Neural cell (in vitro differentiated cells): Measurements from ENCODE around the gene RTP4. TPM values are rescaled to one million over a fixed set of nuclear protein-coding genes. Genes with fewer than 3 reads are reported as not detected.

Experiments
- H2AFZ ChIP-seq: fragments of 200-600, 300-800 bp; sonication (generic), shearing (Covaris generic); 2 replicates; pipeline ENCODE4 v1.6.0; 2014; ENCODE audit warnings: low read depth, mild to moderate bottlenecking, antibody characterized with exemption, low read length, moderate library complexity
- H3F3A ChIP-seq: fragments of 200-600 bp; shearing (Covaris generic); 2 replicates; pipeline ENCODE4 v1.6.1; 2016; ENCODE audit warnings: mild to moderate bottlenecking, moderate library complexity, mixed read lengths, antibody characterized with exemption, low read length; ENCODE audit not compliant: insufficient read depth, poor library complexity, severe bottlenecking
- H3K27ac ChIP-seq: fragments of 200-600, 300-800 bp; sonication (generic), shearing (Covaris generic); 2 replicates; pipeline ENCODE4 v1.5.1; 2014; ENCODE audit warnings: mild to moderate bottlenecking, low read length, moderate library complexity
- H3K27me3 ChIP-seq: fragments of 300-800, 200-600 bp; sonication (generic), shearing (Covaris generic); 2 replicates; pipeline ENCODE4 v1.6.0; 2014; ENCODE audit warnings: mild to moderate bottlenecking, low read depth, low read length, moderate library complexity; ENCODE audit not compliant: insufficient read depth
- H3K36me3 ChIP-seq: fragments of 300-800, 200-600 bp; sonication (generic), shearing (Covaris generic); 2 replicates; pipeline ENCODE4 v1.5.1; 2014; ENCODE audit warnings: mild to moderate bottlenecking, antibody characterized with exemption, low read length, moderate library complexity; ENCODE audit not compliant: insufficient read depth
- H3K4me2 ChIP-seq: fragments of 300-800, 200-600 bp; sonication (generic), shearing (Covaris generic); 2 replicates; pipeline ENCODE4 v1.6.0; 2014; ENCODE audit warnings: mild to moderate bottlenecking, low read length
- H3K4me3 ChIP-seq: fragments of 300-800, 200-600 bp; sonication (generic), shearing (Covaris generic); 2 replicates; pipeline ENCODE4 v1.5.1; 2014; ENCODE audit warnings: mild to moderate bottlenecking, low read length, moderate library complexity
- H3K79me2 ChIP-seq: fragments of 200-600 bp; shearing (Covaris generic); replicated peaks from 2 replicates; pipeline ENCODE4 v1.6.0; 2014; ENCODE audit warnings: mild to moderate bottlenecking, low read length, moderate library complexity; ENCODE audit not compliant: insufficient read depth
- H3K9ac ChIP-seq: fragments of 300-800, 200-600 bp; sonication (generic), shearing (Covaris generic); 2 replicates; pipeline ENCODE4 v1.6.1; 2016; ENCODE audit warnings: mild to moderate bottlenecking, low read length, mixed read lengths
- H3K9me2 ChIP-seq: fragments of 200-600 bp; shearing (Covaris generic); 2 replicates; pipeline ENCODE4 v1.6.1; 2016; ENCODE audit warnings: mild to moderate bottlenecking, low read length, mixed read lengths; ENCODE audit not compliant: insufficient read depth
- H3K9me3 ChIP-seq: fragments of 200-600, 300-800 bp; sonication (generic), shearing (Covaris generic); 2 replicates; pipeline ENCODE4 v1.6.1; 2016; ENCODE audit warnings: mild to moderate bottlenecking, mixed run types, low read length, moderate library complexity, mixed read lengths
- H4K20me1 ChIP-seq: fragments of 200-600 bp; shearing (Covaris generic); 2 replicates; pipeline ENCODE4 v1.6.1; 2016; ENCODE audit warnings: mild to moderate bottlenecking, mixed run types; ENCODE audit not compliant: insufficient read depth
- CTCF ChIP-seq: fragments of 450-650 bp; IDR thresholded peaks from 2 replicates; pipeline ENCODE4 v1.5.1; 2014; ENCODE audit warnings: antibody characterized with exemption, mild to moderate bottlenecking, moderate library complexity; ENCODE audit not compliant: poor library complexity, severe bottlenecking
- EP300 ChIP-seq: fragments of 450-650 bp; conservative IDR thresholded peaks from 2 replicates; pipeline ENCODE4 v1.6.1; 2014; ENCODE audit warnings: antibody characterized with exemption, mild to moderate bottlenecking, moderate library complexity; ENCODE audit not compliant: poor library complexity, severe bottlenecking
- EZH2 ChIP-seq: fragments of 200-600, 300-800 bp; shearing (Covaris generic), sonication (generic); IDR thresholded peaks from 2 replicates; pipeline ENCODE4 v1.6.1; 2014; ENCODE audit warnings: antibody characterized with exemption, low read length, borderline replicate concordance, mild to moderate bottlenecking; ENCODE audit not compliant: insufficient read depth, poor library complexity, severe bottlenecking
- MXI1 ChIP-seq: fragments of 450-650 bp; conservative IDR thresholded peaks from 2 replicates; pipeline ENCODE4 v1.6.1; 2014; ENCODE audit warnings: antibody characterized with exemption, mild to moderate bottlenecking; ENCODE audit not compliant: poor library complexity, severe bottlenecking
- POLR2AphosphoS5 ChIP-seq: IDR thresholded peaks from 2 replicates; pipeline ENCODE4 v1.6.1; 2012
- RAD21 ChIP-seq: fragments of 450-650 bp; conservative IDR thresholded peaks from 2 replicates; pipeline ENCODE4 v1.6.1; 2014; ENCODE audit warnings: antibody characterized with exemption, mild to moderate bottlenecking, moderate library complexity
- REST ChIP-seq: IDR thresholded peaks from 2 replicates; pipeline ENCODE4 v1.6.1; 2012; ENCODE audit warnings: borderline replicate concordance
- SMC3 ChIP-seq: fragments of 450-650 bp; conservative IDR thresholded peaks from 2 replicates; pipeline ENCODE4 v1.6.1; 2014; ENCODE audit warnings: antibody characterized with exemption, mild to moderate bottlenecking, moderate library complexity; ENCODE audit not compliant: poor library complexity
- TAF1 ChIP-seq: IDR thresholded peaks from 2 replicates; pipeline ENCODE4 v1.6.1; 2012; ENCODE audit warnings: low read depth
- polyA plus RNA-seq: library from polyadenylated mRNA; depleted of rRNA; stranded (reverse); fragments of >200 nt; gene quantifications from 2 replicates; pipeline ENCODE4 v1.2.3, GENCODE V29; 2014

The RTP4 gene
- polyA plus RNA-seq, 1 donor from 2014 or later: not detected

- H3K4me2 ChIP-seq: no peak overlapping the region
- H3F3A ChIP-seq: no peaks in the 10 kb centered on the region
- no peak overlapping the region for H3K9ac ChIP-seq
- no peak for TF ChIP-seq RAD21
- no peak for TF ChIP-seq REST
- no peak for TF ChIP-seq TAF1
- TF ChIP-seq EP300: no peak
- no peak for TF ChIP-seq SMC3
- no peaks in the 10 kb centered on the region for H3K36me3 ChIP-seq
- H3K4me3 ChIP-seq: no peak overlapping the region
- H2AFZ ChIP-seq: no peak overlapping the region
- no peaks in the 10 kb centered on the region for H3K9me3 ChIP-seq
- H4K20me1 ChIP-seq: no peaks in the 10 kb centered on the region
- no peaks in the 10 kb centered on the region for H3K9me2 ChIP-seq
- no peaks in the 10 kb centered on the region for H3K27me3 ChIP-seq
- H3K27ac ChIP-seq: no peak overlapping the region
- H3K79me2 ChIP-seq: no peaks in the 10 kb centered on the region
Observed at GRCh38 chr3:187367561-187368103, 553 bp upstream of the RTP4 start.

GRCh38 chr3:187369089-187369447 is 883 bp downstream of the RTP4 start:
- H3K27ac ChIP-seq: no peak overlapping the region
- H2AFZ ChIP-seq: no peak overlapping the region
- no peaks in the 10 kb centered on the region for H3F3A ChIP-seq
- no peaks in the 10 kb centered on the region for H3K9me2 ChIP-seq
- no peak overlapping the region for H3K4me2 ChIP-seq
- TF ChIP-seq EZH2 (no peak), TAF1 (no peak), MXI1 (no peak), CTCF (no peak), POLR2AphosphoS5 (no peak), EP300 (no peak), RAD21 (no peak), REST (no peak), SMC3 (no peak)
- no peak overlapping the region for H3K9ac ChIP-seq
- no peaks in the 10 kb centered on the region for H4K20me1 ChIP-seq
- H3K36me3 ChIP-seq: no peaks in the 10 kb centered on the region
- H3K79me2 ChIP-seq: no peaks in the 10 kb centered on the region
- no peaks in the 10 kb centered on the region for H3K9me3 ChIP-seq
- H3K4me3 ChIP-seq: no peak overlapping the region
- H3K27me3 ChIP-seq: no peaks in the 10 kb centered on the region
